SK-N-SH (cell line): ENCODE measurements around the gene OAS2. TPM values are rescaled to one million over a fixed set of nuclear protein-coding genes. Genes with fewer than 3 reads are reported as not detected.

ENCODE experiments used
- CTCF ChIA-PET: fragments of 300-600, 350-600 bp; formaldehyde crosslinking; extraction: SDS; loops from one replicate; lab custom pipeline; 2021; lab: Yijun Ruan, JAX
- POLR2A ChIA-PET: fragments of 350-600 bp; sonication (Branson Sonifier 250); formaldehyde crosslinking; extraction: SDS; loops from one replicate; lab custom pipeline; 2020; ENCODE audit warnings: antibody characterized with exemption, inconsistent platforms; lab: Yijun Ruan, JAX
- DNase-seq: peaks from one replicate; pipeline ENCODE4 v3.0.0; 2012
- H2AFZ ChIP-seq: fragments of 200-600 bp; sonication (generic); 2 replicates; pipeline ENCODE4 v1.8.1; 2016; ENCODE audit warnings: antibody characterized with exemption, mild to moderate bottlenecking, low read depth
- H3F3A ChIP-seq: fragments of 200-600 bp; sonication (generic); replicated peaks from 2 replicates; pipeline ENCODE3; 2016; ENCODE audit warnings: antibody characterized with exemption, mild to moderate bottlenecking; ENCODE audit not compliant: insufficient read depth
- H3K27ac ChIP-seq, 2 experiments: fragments of 200-500 bp in 1 of 2; fragments of 200-600 bp in 1 of 2; sonication (Bioruptor generic) in 1 of 2; sonication (generic), shearing (Covaris generic) in 1 of 2; 2 replicates each; pipeline versions ENCODE4 v1.5.1 to v1.6.1; 2014 to 2016; ENCODE audit warnings: low read depth in 2 of 2, inconsistent platforms in 1 of 2, low read length in 1 of 2, mild to moderate bottlenecking in 1 of 2, mixed read lengths in 1 of 2
- H3K27me3 ChIP-seq: fragments of 200-600 bp; sonication (generic), shearing (Covaris generic); 2 replicates; pipeline ENCODE4 v1.6.1; 2016; ENCODE audit warnings: mixed run types; ENCODE audit not compliant: insufficient read depth
- H3K36me3 ChIP-seq, 2 experiments: fragments of 200-500 bp in 1 of 2; fragments of 200-600 bp in 1 of 2; sonication (Bioruptor generic) in 1 of 2; sonication (generic) in 1 of 2; replicated peaks in 1 of 2; 2 replicates each; pipeline versions ENCODE3 to v1.5.1; 2014 to 2016; ENCODE audit warnings: low read length in 1 of 2, mild to moderate bottlenecking in 1 of 2; ENCODE audit not compliant: insufficient read depth in 2 of 2, control insufficient read depth in 1 of 2
- H3K4me1 ChIP-seq, 2 experiments: fragments of 200-500 bp in 1 of 2; fragments of 200-600 bp in 1 of 2; sonication (Bioruptor generic) in 1 of 2; sonication (generic), shearing (Covaris generic) in 1 of 2; 2 replicates each; pipeline versions ENCODE4 v1.5.1 to v1.6.1; 2014 to 2016; ENCODE audit warnings: low read depth in 1 of 2, low read length in 1 of 2, mixed run types in 1 of 2; ENCODE audit not compliant: insufficient read depth in 2 of 2, control insufficient read depth in 1 of 2
- H3K4me2 ChIP-seq: fragments of 200-600 bp; sonication (generic), shearing (Covaris generic); 2 replicates; pipeline ENCODE4 v1.6.1; 2017; ENCODE audit warnings: mixed run types
- H3K4me3 ChIP-seq, 2 experiments: fragments of 200-500 bp in 1 of 2; fragments of 200-600 bp in 1 of 2; sonication (Bioruptor generic) in 1 of 2; sonication (generic), shearing (Covaris generic) in 1 of 2; 2 replicates each; pipeline versions ENCODE4 v1.5.1 to v1.8.1; 2014 to 2016; ENCODE audit warnings: low read depth in 2 of 2, inconsistent platforms in 1 of 2, low read length in 1 of 2, mild to moderate bottlenecking in 1 of 2, mixed read lengths in 1 of 2, moderate library complexity in 1 of 2
- H3K79me2 ChIP-seq: fragments of 200-600 bp; sonication (generic); 2 replicates; pipeline ENCODE4 v1.8.1; 2017; ENCODE audit warnings: mild to moderate bottlenecking; ENCODE audit not compliant: insufficient read depth
- H3K9ac ChIP-seq: fragments of 200-600 bp; sonication (generic); 2 replicates; pipeline ENCODE4 v1.6.1; 2017; ENCODE audit warnings: mixed run types
- H3K9me2 ChIP-seq: fragments of 200-600 bp; sonication (generic); 2 replicates; pipeline ENCODE4 v1.6.1; 2017; ENCODE audit warnings: mixed run types
- H3K9me3 ChIP-seq: fragments of 200-600 bp; sonication (generic); 2 replicates; pipeline ENCODE4 v1.6.1; 2017; ENCODE audit warnings: mixed run types, mild to moderate bottlenecking, moderate library complexity
- H4K20me1 ChIP-seq: fragments of 200-600 bp; sonication (generic); 2 replicates; pipeline ENCODE4 v1.6.1; 2017; ENCODE audit warnings: mild to moderate bottlenecking, mixed run types; ENCODE audit not compliant: insufficient read depth
- EP300 ChIP-seq, 2 experiments: IDR thresholded peaks; 2 replicates each; pipeline versions ENCODE4 v1.4.0 to v1.6.1; 2012; ENCODE audit warnings: borderline replicate concordance in 1 of 2, low read depth in 1 of 2, low read length in 1 of 2
- FOXM1 ChIP-seq: IDR thresholded peaks from 2 replicates; pipeline ENCODE4 v1.4.0; 2012; ENCODE audit warnings: low read depth, mild to moderate bottlenecking
- GABPA ChIP-seq: IDR thresholded peaks from 2 replicates; pipeline ENCODE4 v1.4.0; 2012; ENCODE audit warnings: low read depth, mild to moderate bottlenecking
- GATA2 ChIP-seq: sonication (generic); formaldehyde crosslinking; IDR thresholded peaks from 2 replicates; pipeline ENCODE4 v1.5.0; 2020; ENCODE audit warnings: mild to moderate bottlenecking, missing genetic modification reagents
- MAX ChIP-seq: IDR thresholded peaks from 2 replicates; pipeline ENCODE4 v1.4.0; 2012; ENCODE audit warnings: low read depth
- MEF2A ChIP-seq: IDR thresholded peaks from 2 replicates; pipeline ENCODE4 v1.4.0; 2012; ENCODE audit warnings: low read depth, borderline replicate concordance
- MXI1 ChIP-seq: IDR thresholded peaks from 2 replicates; pipeline ENCODE4 v1.6.1; 2012; ENCODE audit warnings: mild to moderate bottlenecking, low read depth, low read length, improper control_type of control experiment
- NRF1 ChIP-seq: IDR thresholded peaks from 2 replicates; pipeline ENCODE4 v1.6.1; 2012; ENCODE audit warnings: low read depth, mild to moderate bottlenecking, low read length
- RAD21 ChIP-seq: IDR thresholded peaks from 2 replicates; pipeline ENCODE4 v1.6.1; 2012; ENCODE audit warnings: mild to moderate bottlenecking, low read length
- REST ChIP-seq: IDR thresholded peaks from 2 replicates; pipeline ENCODE4 v1.6.1; 2012; ENCODE audit warnings: mild to moderate bottlenecking, low read depth, low read length, moderate library complexity
- TCF12 ChIP-seq: IDR thresholded peaks from 2 replicates; pipeline ENCODE4 v1.4.0; 2012
- WGBS: methylation state at CpG from one replicate; pipeline ENCODE4 v1.1.6; 2017; ENCODE audit warnings: low lambda C conversion rate; 5-methylcytosine and 5-hydroxymethylcytosine counted together
- polyA plus RNA-seq, 3 experiments: library from polyadenylated mRNA; depleted of rRNA; stranded (reverse); fragments of >200 nt; gene quantifications; 2 replicates each; pipeline ENCODE4 v1.2.3, GENCODE V29; 2012
- TF ChIP-seq, protein P1 (sequence below): IDR thresholded peaks from 2 replicates; pipeline ENCODE4 v1.4.0; 2012; ENCODE audit warnings: low read depth, borderline replicate concordance
- TF ChIP-seq, protein P2 (sequence below): fragments of 150-350 bp; IDR thresholded peaks from 2 replicates; pipeline ENCODE4 v1.6.1; 2017; ENCODE audit warnings: antibody characterized with exemption, low read length, low read depth, borderline replicate concordance

The OAS2 gene
- polyA plus RNA-seq, 1 of the 3 experiments (the other 2 are of a cell fraction): not detected

DNA sequence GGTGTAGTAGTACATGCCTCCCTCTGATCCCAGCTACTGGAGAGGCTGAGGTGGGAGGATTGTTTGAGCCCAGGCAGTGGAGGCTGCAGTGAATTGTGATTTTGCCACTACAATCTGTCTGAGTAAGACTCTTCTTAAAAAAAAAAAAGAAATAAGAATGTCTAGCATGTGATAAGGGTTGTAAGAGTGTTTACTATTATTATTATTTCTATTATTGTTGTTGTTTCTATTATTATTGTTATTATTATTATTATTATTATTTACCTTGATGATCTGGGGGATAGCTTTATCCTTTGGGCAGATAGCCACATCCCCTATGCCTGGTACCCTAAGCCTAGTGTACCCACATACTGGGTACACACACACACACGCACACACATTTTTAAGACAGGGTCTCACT lies 35.7 kb upstream of the OAS2 start:
- Histone ChIP-seq H3K4me1 (peaks cover 0 to 26% of the 10 kb centered on the region in 2 experiments; a peak in 2 of 4 replicates), H3K79me2 (no peaks in the 10 kb centered on the region), H3K4me3 (no peak overlapping the region), H4K20me1 (no peaks in the 10 kb centered on the region), H3K4me2 (no peak overlapping the region), H3K36me3 (no peaks in the 10 kb centered on the region), H3K27ac (no peak overlapping the region), H3K9me3 (no peaks in the 10 kb centered on the region), H3K9ac (no peak overlapping the region), H3K9me2 (no peaks in the 10 kb centered on the region), H3F3A (no peaks in the 10 kb centered on the region), H3K27me3 (no peaks in the 10 kb centered on the region), H2AFZ (no peak overlapping the region)
- 92% methylated on average over 1 of the region's 1 CpG for WGBS
- POLR2A ChIA-PET: no interaction called here
- CTCF ChIA-PET: interaction anchor here (1.1 kb wide), 1 partner anchor 492 kb away, joined by 3 read pairs; no protein-coding TSS in a partner anchor
- TF ChIP-seq FOXM1 (no peak), GATA2 (CRISPR knock-in tag) (no peak), MEF2A (no peak), EP300 (IDR thresholded peaks at IDR 0.05; ENCODE audit: borderline replicate concordance in 1 of 2, low read depth in 1 of 2, low read length in 1 of 2) (no peak), MAX (no peak), RAD21 (no peak), NRF1 (no peak), GABPA (no peak), TCF12 (no peak), MXI1 (no peak), REST (no peak)
- TF ChIP-seq, protein P1, sequence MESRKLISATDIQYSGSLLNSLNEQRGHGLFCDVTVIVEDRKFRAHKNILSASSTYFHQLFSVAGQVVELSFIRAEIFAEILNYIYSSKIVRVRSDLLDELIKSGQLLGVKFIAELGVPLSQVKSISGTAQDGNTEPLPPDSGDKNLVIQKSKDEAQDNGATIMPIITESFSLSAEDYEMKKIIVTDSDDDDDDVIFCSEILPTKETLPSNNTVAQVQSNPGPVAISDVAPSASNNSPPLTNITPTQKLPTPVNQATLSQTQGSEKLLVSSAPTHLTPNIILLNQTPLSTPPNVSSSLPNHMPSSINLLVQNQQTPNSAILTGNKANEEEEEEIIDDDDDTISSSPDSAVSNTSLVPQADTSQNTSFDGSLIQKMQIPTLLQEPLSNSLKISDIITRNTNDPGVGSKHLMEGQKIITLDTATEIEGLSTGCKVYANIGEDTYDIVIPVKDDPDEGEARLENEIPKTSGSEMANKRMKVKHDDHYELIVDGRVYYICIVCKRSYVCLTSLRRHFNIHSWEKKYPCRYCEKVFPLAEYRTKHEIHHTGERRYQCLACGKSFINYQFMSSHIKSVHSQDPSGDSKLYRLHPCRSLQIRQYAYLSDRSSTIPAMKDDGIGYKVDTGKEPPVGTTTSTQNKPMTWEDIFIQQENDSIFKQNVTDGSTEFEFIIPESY: no peak
- TF ChIP-seq, protein P2, sequence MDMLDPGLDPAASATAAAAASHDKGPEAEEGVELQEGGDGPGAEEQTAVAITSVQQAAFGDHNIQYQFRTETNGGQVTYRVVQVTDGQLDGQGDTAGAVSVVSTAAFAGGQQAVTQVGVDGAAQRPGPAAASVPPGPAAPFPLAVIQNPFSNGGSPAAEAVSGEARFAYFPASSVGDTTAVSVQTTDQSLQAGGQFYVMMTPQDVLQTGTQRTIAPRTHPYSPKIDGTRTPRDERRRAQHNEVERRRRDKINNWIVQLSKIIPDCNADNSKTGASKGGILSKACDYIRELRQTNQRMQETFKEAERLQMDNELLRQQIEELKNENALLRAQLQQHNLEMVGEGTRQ: no peak
- no peak for DNase-seq
